HepG2 (cell line): Measurements from ENCODE around the gene DND1. TPM values are rescaled to one million over a fixed set of nuclear protein-coding genes. Genes with fewer than 3 reads are reported as not detected.
"Not testable (repeated sequence)": the region's sequence is repeated elsewhere in the genome, so short reads cannot be mapped to it uniquely, and the experiment has no call there.

Experiments used
- ATAC-seq: fragments of 200-7000 bp; cut with Tn5 transposase; 3 replicates; pipeline ENCODE4 v1.9.1; 2020; ENCODE audit warnings: mild to moderate bottlenecking, moderate library complexity
- BruUV-seq: library from RNA; stranded (reverse); fragments of 400-500 nt; replicated peaks from 2 replicates; lab custom pipeline; 2021; lab: Mats Ljungman, UMichigan
- CTCF ChIA-PET: fragments of 300-600 bp; formaldehyde crosslinking; extraction: SDS; loops from one replicate; lab custom pipeline; 2021; ENCODE audit warnings: low total read pairs, inconsistent platforms, low intra/inter-chr PET ratio; lab: Yijun Ruan, JAX
- POLR2A ChIA-PET: fragments of 350-600 bp; sonication (Branson Sonifier 250); formaldehyde crosslinking; loops from one replicate; lab custom pipeline; 2020; ENCODE audit warnings: antibody characterized with exemption, inconsistent platforms; lab: Yijun Ruan, JAX
- DNase-seq: peaks from one replicate; pipeline ENCODE4 v3.0.0-alpha.2; 2015; ENCODE audit warnings: low spot score
- FAIRE-seq: peaks from 3 replicates; lab custom pipeline; 2011; peaks lifted over from hg19 to GRCh38; lab: Jason Lieb, UNC
- H2AFZ ChIP-seq: one replicate; pipeline ENCODE4 v1.6.1; 2011; ENCODE audit warnings: low read length, inconsistent platforms
- H3K27ac ChIP-seq: fragments of 300-600 bp; 3 replicates; pipeline ENCODE4 v1.8.0; 2011; ENCODE audit warnings: mixed run types, mild to moderate bottlenecking, mixed read lengths, low read length, inconsistent platforms; ENCODE audit not compliant: insufficient read depth; ENCODE audit errors: extremely low read length
- H3K27me3 ChIP-seq, 2 experiments: fragments of 200-600 bp in 1 of 2; 2 replicates in 1 of 2; 3 replicates in 1 of 2; pipeline versions ENCODE4 v1.6.0 to v1.8.0; 2011; ENCODE audit warnings: low read length in 2 of 2, mild to moderate bottlenecking in 2 of 2, moderate library complexity in 2 of 2, inconsistent platforms in 1 of 2; ENCODE audit not compliant: insufficient read depth in 2 of 2, control insufficient read depth in 1 of 2
- H3K36me3 ChIP-seq, 2 experiments: fragments of 200-600 bp in 1 of 2; replicated peaks in 1 of 2; 2 replicates in 1 of 2; 3 replicates in 1 of 2; pipeline versions ENCODE4 v1.5.1 to v1.8.0; 2011; ENCODE audit warnings: low read length in 2 of 2, inconsistent platforms in 1 of 2; ENCODE audit not compliant: insufficient read depth in 2 of 2, control insufficient read depth in 1 of 2
- H3K4me1 ChIP-seq: 2 replicates; pipeline ENCODE4 v1.5.1; 2012; ENCODE audit warnings: low read length, inconsistent platforms; ENCODE audit not compliant: insufficient read depth
- H3K4me2 ChIP-seq: 2 replicates; pipeline ENCODE4 v1.6.0; 2011; ENCODE audit warnings: low read depth, low read length, inconsistent platforms
- H3K4me3 ChIP-seq, 3 experiments: fragments of 200-600 bp in 1 of 3; sonication (generic), shearing (Covaris generic) in 1 of 3; replicated peaks in 1 of 3; 2 replicates each; pipeline ENCODE4 v1.5.1; 2011 to 2016; ENCODE audit warnings: low read length in 3 of 3, inconsistent platforms in 2 of 3, low read depth in 2 of 3, mild to moderate bottlenecking in 2 of 3, control low read depth in 1 of 3, mixed read lengths in 1 of 3; ENCODE audit not compliant: insufficient read depth in 1 of 3
- H3K79me2 ChIP-seq: one replicate; pipeline ENCODE4 v1.6.1; 2011; ENCODE audit warnings: low read length, inconsistent platforms; ENCODE audit not compliant: insufficient read depth
- H3K9ac ChIP-seq: 2 replicates; pipeline ENCODE4 v1.6.0; 2011; ENCODE audit warnings: mild to moderate bottlenecking, low read depth, low read length, inconsistent platforms; ENCODE audit not compliant: insufficient read depth
- H3K9me3 ChIP-seq: 2 replicates; pipeline ENCODE4 v1.5.1; 2012; ENCODE audit warnings: mild to moderate bottlenecking, low read length
- H4K20me1 ChIP-seq: 2 replicates; pipeline ENCODE4 v1.6.0; 2011; ENCODE audit warnings: inconsistent platforms, mild to moderate bottlenecking, low read length, moderate library complexity; ENCODE audit not compliant: insufficient read depth
- ATF7 ChIP-seq, 2 experiments: fragments of 450-650 bp in 1 of 2; sonication (generic) in 1 of 2; formaldehyde crosslinking in 1 of 2; IDR thresholded peaks; 2 replicates each; pipeline versions ENCODE4 v1.4.0 to v1.6.1; 2016 to 2020; ENCODE audit warnings: antibody characterized with exemption in 1 of 2, mild to moderate bottlenecking in 1 of 2, missing genetic modification reagents in 1 of 2
- BRD4 ChIP-seq: sonication (generic); formaldehyde crosslinking; IDR thresholded peaks from 2 replicates; pipeline ENCODE4 v1.4.0; 2020; ENCODE audit warnings: missing genetic modification reagents
- HNRNPL ChIP-seq: fragments of 200-400 bp; formaldehyde crosslinking; IDR thresholded peaks from 2 replicates; pipeline ENCODE4 v1.6.1; 2017; ENCODE audit warnings: mild to moderate bottlenecking, low read depth, low read length
- HNRNPLL ChIP-seq: fragments of 200-400 bp; formaldehyde crosslinking; IDR thresholded peaks from 2 replicates; pipeline ENCODE4 v1.6.1; 2017; ENCODE audit warnings: mild to moderate bottlenecking, low read depth, low read length; ENCODE audit not compliant: poor library complexity, severe bottlenecking
- NFYC ChIP-seq: IDR thresholded peaks from 2 replicates; pipeline ENCODE4 v1.6.1; 2016; ENCODE audit warnings: missing genetic modification reagents, missing compliant biosample characterization
- SIN3A ChIP-seq: IDR thresholded peaks from 2 replicates; pipeline ENCODE4 v1.6.1; 2011; ENCODE audit warnings: low read depth, mild to moderate bottlenecking, control low read depth, low read length, borderline replicate concordance
- ZNF292 ChIP-seq: sonication (generic); formaldehyde crosslinking; IDR thresholded peaks from 2 replicates; pipeline ENCODE4 v1.8.1; 2022; ENCODE audit warnings: mild to moderate bottlenecking, low read depth, missing genetic modification reagents, borderline replicate concordance
- ZNF652 ChIP-seq: IDR thresholded peaks from 2 replicates; pipeline ENCODE4 v1.6.1; 2016; ENCODE audit warnings: low read depth, borderline replicate concordance
- WGBS: methylation state at CpG from one replicate; pipeline ENCODE4 v1.1.6; 2017; ENCODE audit warnings: low lambda C conversion rate; 5-methylcytosine and 5-hydroxymethylcytosine counted together
- in situ Hi-C: cut with HindIII; loops from 2 replicates; pipeline ENCODE4 v1.10.0; 2017; ENCODE audit warnings: low pct_unique_long_range_greater_than_20kb; ENCODE audit not compliant: extremely low pct_ligation_motif_present
- intact Hi-C: fragments of 100-400 bp; cut with micrococcal nuclease; formaldehyde crosslinking; loops from one replicate; pipeline ENCODE4 v1.10.0; 2022; ENCODE audit not compliant: unreplicated experiment
- polyA plus RNA-seq, 8 experiments: library from polyadenylated mRNA; depleted of rRNA in 3 of 8; stranded (reverse) in 7 of 8; unstranded in 1 of 8; fragments of >200 nt; fragmentation: Illumina TruSeq in 4 of 8; extraction: Trizol in 4 of 8; gene quantifications; 2 replicates each; pipeline versions ENCODE4 v1.2.1 to v1.2.3, GENCODE V29; 2011 to 2016; ENCODE audit warnings: low read depth in 4 of 8, missing spikeins in 1 of 8, mixed read lengths in 1 of 8; ENCODE audit not compliant: insufficient read depth in 1 of 8
- total RNA-seq, 5 experiments: library from RNA; depleted of rRNA; stranded (reverse); fragments of >200 nt; fragmentation: Illumina TruSeq; extraction: Trizol; gene quantifications; 2 replicates each; pipeline ENCODE4 v1.2.3, GENCODE V29; 2016; ENCODE audit warnings: low read depth in 1 of 5
- TF ChIP-seq, protein P1 (sequence below): IDR thresholded peaks from 2 replicates; pipeline ENCODE4 v1.6.1; 2016; ENCODE audit warnings: missing compliant biosample characterization, missing genetic modification reagents, borderline replicate concordance
- TF ChIP-seq, protein P2 (sequence below): sonication (generic); formaldehyde crosslinking; IDR thresholded peaks from 2 replicates; pipeline ENCODE4 v1.4.0; 2020; ENCODE audit warnings: missing genetic modification reagents
- TF ChIP-seq, protein P3 (sequence below): sonication (generic); formaldehyde crosslinking; IDR thresholded peaks from 2 replicates; pipeline ENCODE4 v1.5.1; 2020; ENCODE audit warnings: mild to moderate bottlenecking, missing genetic modification reagents

The DND1 gene
- total and polyA plus RNA-seq, 2 of the 13 experiments (the other 11 are each of a cell fraction or from before 2014, with no cell fraction given): 0.48 to 0.55 TPM

DNA sequence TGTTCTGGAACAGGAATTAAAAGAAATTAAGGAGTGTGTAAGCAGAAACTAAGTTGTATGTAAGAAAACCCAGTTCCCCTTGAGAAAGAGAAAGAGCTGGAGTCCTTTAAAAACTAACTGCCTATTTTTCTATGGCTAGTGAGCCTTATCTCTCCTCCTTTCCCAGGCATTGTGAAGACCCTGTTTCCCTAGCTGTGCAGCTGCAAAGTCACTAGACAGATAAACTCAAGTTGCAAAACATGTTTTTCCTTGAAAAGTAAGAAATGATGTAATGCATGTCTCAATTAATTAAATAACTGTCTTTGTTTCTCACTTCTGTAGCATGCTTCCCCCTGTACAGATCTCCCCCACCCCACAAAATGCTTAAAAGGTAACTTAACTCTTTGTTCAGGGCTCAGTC is 50.3 kb downstream of the DND1 start:
- TF ChIP-seq ATF7 (IDR thresholded peaks at IDR 0.05): peak; percentile 14; the same call in 1 of the 2 replicates
- H2AFZ ChIP-seq; H3K36me3 ChIP-seq; POLR2A ChIA-PET; H3K4me2 ChIP-seq; H3K27me3 ChIP-seq; H3K9ac ChIP-seq; H3K4me3 ChIP-seq; H4K20me1 ChIP-seq; DNase-seq; H3K4me1 ChIP-seq; BruUV-seq; H3K27ac ChIP-seq; FAIRE-seq; ATAC-seq; intact Hi-C loops; H3K79me2 ChIP-seq; CTCF ChIA-PET; in situ Hi-C loops; TF ChIP-seq ATF7 (CRISPR knock-in tag; IDR thresholded peaks at IDR 0.05): not testable (repeated sequence)
- peaks cover 16% of the 10 kb centered on the region for H3K9me3 ChIP-seq

DNA sequence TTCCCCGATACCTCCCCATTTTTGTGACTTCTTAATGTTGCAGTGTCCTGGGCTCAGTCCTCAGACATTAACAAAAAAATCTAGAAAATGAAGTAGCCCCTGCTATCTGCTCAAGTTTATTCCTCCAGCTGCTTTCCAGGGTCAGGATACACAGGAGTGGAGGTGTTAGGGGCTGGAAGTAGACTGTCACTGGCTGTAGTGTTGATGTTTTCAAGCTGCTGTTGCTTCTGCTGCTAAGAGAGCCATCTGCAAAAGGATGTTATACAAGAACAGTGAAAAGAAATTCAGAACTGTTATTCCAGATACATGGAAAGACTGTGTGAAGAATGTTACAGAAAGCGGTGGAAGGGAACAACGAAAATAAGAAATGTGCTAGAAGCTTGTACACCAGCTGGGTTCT is 51.1 kb downstream of the DND1 start:
- intact Hi-C loops: no loop called here
- Histone ChIP-seq H3K36me3 (no peaks in the 10 kb centered on the region), H3K9ac (no peak overlapping the region), H4K20me1 (no peaks in the 10 kb centered on the region), H3K27ac (no peak overlapping the region), H3K4me3 (no peak overlapping the region), H3K4me1 (peaks cover 6% of the 10 kb centered on the region; the same call in 1 of the 2 replicates), H2AFZ (no peak overlapping the region), H3K79me2 (no peaks in the 10 kb centered on the region), H3K9me3 (peaks cover 8% of the 10 kb centered on the region), H3K4me2 (no peak overlapping the region), H3K27me3 (peaks cover 0 to 4% of the 10 kb centered on the region in 2 experiments; a peak in 2 of 5 replicates)
- in situ Hi-C loops: no loop called here
- DNase-seq (no peak), FAIRE-seq (no peak), ATAC-seq (no peak)
- CTCF ChIA-PET: no interaction called here
- POLR2A ChIA-PET: interaction anchor here (0.7 kb wide), 1 partner anchor 75 kb away, joined by 3 read pairs; the partner anchor contains the start of gene EIF4EBP3
- 70% methylated on average over 3 of the region's 3 CpGs for WGBS
- no TSS peak for BruUV-seq
- TF ChIP-seq NFYC (CRISPR knock-in tag) (no peak), ZNF652 (CRISPR knock-in tag) (no peak), SIN3A (no peak), BRD4 (CRISPR knock-in tag) (no peak), HNRNPLL (no peak), HNRNPL (no peak), ZNF292 (CRISPR knock-in tag) (no peak)
- TF ChIP-seq, protein P1, sequence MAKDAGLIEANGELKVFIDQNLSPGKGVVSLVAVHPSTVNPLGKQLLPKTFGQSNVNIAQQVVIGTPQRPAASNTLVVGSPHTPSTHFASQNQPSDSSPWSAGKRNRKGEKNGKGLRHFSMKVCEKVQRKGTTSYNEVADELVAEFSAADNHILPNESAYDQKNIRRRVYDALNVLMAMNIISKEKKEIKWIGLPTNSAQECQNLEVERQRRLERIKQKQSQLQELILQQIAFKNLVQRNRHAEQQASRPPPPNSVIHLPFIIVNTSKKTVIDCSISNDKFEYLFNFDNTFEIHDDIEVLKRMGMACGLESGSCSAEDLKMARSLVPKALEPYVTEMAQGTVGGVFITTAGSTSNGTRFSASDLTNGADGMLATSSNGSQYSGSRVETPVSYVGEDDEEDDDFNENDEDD (CRISPR knock-in tag): no peak
- TF ChIP-seq, protein P2, sequence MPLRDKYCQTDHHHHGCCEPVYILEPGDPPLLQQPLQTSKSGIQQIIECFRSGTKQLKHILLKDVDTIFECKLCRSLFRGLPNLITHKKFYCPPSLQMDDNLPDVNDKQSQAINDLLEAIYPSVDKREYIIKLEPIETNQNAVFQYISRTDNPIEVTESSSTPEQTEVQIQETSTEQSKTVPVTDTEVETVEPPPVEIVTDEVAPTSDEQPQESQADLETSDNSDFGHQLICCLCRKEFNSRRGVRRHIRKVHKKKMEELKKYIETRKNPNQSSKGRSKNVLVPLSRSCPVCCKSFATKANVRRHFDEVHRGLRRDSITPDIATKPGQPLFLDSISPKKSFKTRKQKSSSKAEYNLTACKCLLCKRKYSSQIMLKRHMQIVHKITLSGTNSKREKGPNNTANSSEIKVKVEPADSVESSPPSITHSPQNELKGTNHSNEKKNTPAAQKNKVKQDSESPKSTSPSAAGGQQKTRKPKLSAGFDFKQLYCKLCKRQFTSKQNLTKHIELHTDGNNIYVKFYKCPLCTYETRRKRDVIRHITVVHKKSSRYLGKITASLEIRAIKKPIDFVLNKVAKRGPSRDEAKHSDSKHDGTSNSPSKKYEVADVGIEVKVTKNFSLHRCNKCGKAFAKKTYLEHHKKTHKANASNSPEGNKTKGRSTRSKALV (CRISPR knock-in tag): no peak
- TF ChIP-seq, protein P3, sequence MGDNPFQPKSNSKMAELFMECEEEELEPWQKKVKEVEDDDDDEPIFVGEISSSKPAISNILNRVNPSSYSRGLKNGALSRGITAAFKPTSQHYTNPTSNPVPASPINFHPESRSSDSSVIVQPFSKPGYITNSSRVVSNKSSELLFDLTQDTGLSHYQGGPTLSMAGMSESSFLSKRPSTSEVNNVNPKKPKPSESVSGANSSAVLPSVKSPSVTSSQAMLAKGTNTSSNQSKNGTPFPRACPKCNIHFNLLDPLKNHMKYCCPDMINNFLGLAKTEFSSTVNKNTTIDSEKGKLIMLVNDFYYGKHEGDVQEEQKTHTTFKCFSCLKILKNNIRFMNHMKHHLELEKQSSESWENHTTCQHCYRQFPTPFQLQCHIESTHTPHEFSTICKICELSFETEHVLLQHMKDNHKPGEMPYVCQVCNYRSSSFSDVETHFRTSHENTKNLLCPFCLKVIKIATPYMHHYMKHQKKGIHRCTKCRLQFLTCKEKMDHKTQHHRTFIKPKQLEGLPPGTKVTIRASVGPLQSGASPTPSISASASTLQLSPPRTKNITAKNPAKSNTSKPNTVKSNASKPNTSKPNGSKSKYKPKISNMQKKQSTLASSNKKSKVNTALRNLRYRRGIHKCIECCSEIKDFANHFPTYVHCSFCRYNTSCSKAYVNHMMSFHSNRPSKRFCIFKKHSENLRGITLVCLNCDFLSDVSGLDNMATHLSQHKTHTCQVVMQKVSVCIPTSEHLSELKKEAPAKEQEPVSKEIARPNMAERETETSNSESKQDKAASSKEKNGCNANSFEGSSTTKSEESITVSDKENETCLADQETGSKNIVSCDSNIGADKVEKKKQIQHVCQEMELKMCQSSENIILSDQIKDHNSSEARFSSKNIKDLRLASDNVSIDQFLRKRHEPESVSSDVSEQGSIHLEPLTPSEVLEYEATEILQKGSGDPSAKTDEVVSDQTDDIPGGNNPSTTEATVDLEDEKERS (CRISPR knock-in tag): no peak
